Measurements from ENCODE around the gene TMEM244.

The TMEM244 gene, protein sequence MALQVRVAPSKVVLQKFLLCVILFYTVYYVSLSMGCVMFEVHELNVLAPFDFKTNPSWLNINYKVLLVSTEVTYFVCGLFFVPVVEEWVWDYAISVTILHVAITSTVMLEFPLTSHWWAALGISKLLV

DNA sequence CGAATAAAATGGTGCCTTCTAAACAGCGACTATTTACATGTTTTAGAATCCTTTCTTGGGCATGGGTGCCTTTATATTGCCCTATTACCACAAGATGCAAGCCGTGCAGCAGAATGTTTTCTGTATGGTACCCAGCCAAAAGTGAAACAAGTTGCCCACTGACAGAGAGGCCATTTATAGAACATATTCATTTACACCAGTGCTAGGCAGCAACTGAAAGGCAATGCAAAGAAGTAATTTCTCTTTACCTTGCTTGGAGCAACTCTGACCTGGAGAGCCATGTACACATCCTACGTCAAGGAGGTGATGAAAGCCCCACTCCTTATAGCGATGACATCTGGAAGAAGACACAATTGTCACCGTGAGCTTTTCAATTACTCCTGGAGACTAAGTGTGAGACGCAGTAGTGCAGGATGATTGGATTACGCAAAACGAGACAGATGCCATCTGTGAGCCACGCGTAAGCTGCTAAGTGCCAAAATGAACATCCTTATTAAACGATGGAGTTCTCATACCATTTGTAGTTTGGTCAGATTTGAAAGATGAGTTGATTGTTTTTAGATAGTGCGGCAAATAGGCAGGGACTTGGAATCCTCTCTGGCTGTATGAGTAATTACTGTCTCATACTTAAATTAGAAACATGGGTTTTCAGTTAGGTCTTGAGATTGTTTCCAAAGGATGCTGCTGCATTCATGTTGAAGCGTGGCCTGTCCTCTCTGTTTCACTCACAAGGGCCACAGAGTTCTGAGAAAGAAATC lies at the start of gene TMEM244:
TMEM244 (minus strand) TSS at position 408 of the 758 bp plus-strand sequence; CDS start at position 281, 127 bp downstream.
- DNase-seq (ENCODE audit: low read depth, low spot score), result no peak
- H3K27me3 ChIP-seq (ENCODE audit: control insufficient read depth, insufficient read depth, low read length), result no peaks in the 10 kb centered on the region
- H3K9me3 ChIP-seq (ENCODE audit: control insufficient read depth, insufficient read depth, low read length), result no peaks in the 10 kb centered on the region
- WGBS (ENCODE audit: insufficient coverage, insufficient read length), result no CpG with 5 or more reads among the region's 14 CpGs
- no peaks in the 10 kb centered on the region for H3K4me1 ChIP-seq (ENCODE audit: control insufficient read depth, insufficient read depth, low read length)
- no peak within 1 kb of the TSS for H3K27ac ChIP-seq (ENCODE audit: low read length)
- H3K4me3 ChIP-seq (ENCODE audit: low read length), result no peak within 1 kb of the TSS
- no peaks in the 10 kb centered on the region for H3K36me3 ChIP-seq (ENCODE audit: control insufficient read depth, insufficient read depth, low read length)

DNA sequence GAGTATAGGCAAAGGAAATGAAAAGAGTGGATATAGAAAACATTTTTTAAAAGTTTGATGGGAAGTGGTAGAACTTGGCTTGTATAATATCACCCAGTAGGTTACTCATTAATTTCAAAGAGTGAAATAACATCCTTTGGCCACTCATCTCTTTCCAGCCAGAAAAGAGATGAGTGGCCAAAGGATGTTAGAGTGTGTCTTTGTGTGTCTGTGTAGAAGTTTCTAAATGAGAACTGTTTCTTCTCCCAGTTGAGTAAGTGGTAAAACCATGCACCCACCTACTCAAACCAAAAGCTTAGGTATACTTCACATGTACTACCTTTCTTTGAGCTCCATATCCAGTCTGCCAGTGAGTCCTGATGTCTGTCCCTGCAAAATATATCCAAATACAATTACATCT lies 47.7 kb upstream of the TMEM244 start:
- Histone ChIP-seq H3K27me3 (ENCODE audit: control insufficient read depth, insufficient read depth, low read length) (no peaks in the 10 kb centered on the region), H3K4me3 (ENCODE audit: low read length) (no peak overlapping the region), H3K36me3 (ENCODE audit: control insufficient read depth, insufficient read depth, low read length) (no peaks in the 10 kb centered on the region), H3K27ac (ENCODE audit: low read length) (no peak overlapping the region), H3K4me1 (ENCODE audit: control insufficient read depth, insufficient read depth, low read length) (no peaks in the 10 kb centered on the region), H3K9me3 (ENCODE audit: control insufficient read depth, insufficient read depth, low read length) (no peaks in the 10 kb centered on the region)
- DNase-seq (ENCODE audit: low read depth, low spot score), result no peak

DNA sequence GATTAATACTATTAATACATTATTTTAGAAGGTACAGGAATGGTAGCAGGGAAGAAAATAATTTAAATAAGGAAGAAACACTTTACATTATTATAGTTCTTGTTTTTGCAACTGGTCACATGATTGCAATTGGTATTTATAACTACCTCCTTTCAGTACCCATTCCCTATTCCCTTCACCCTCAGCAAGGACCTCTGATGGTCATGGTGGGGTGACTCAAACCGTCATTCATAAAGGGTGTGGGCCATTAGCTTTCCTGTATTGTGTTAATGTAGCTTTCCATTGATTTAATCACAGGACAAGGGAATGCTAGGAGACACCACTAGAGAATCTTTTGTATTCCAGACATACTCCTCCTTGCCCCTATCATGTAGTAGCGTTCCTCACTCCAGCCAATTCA lies 47.2 kb upstream of the TMEM244 start:
- no peaks in the 10 kb centered on the region for H3K27me3 ChIP-seq (ENCODE audit: control insufficient read depth, insufficient read depth, low read length)
- H3K4me1 ChIP-seq (ENCODE audit: control insufficient read depth, insufficient read depth, low read length), result no peaks in the 10 kb centered on the region
- no CpG with 5 or more reads among the region's 2 CpGs for WGBS (ENCODE audit: insufficient coverage, insufficient read length)
- no peak overlapping the region for H3K4me3 ChIP-seq (ENCODE audit: low read length)
- H3K9me3 ChIP-seq (ENCODE audit: control insufficient read depth, insufficient read depth, low read length), result no peaks in the 10 kb centered on the region
- H3K27ac ChIP-seq (ENCODE audit: low read length), result no peak overlapping the region
- H3K36me3 ChIP-seq (ENCODE audit: control insufficient read depth, insufficient read depth, low read length), result no peaks in the 10 kb centered on the region
- no peak for DNase-seq (ENCODE audit: low read depth, low spot score)

DNA sequence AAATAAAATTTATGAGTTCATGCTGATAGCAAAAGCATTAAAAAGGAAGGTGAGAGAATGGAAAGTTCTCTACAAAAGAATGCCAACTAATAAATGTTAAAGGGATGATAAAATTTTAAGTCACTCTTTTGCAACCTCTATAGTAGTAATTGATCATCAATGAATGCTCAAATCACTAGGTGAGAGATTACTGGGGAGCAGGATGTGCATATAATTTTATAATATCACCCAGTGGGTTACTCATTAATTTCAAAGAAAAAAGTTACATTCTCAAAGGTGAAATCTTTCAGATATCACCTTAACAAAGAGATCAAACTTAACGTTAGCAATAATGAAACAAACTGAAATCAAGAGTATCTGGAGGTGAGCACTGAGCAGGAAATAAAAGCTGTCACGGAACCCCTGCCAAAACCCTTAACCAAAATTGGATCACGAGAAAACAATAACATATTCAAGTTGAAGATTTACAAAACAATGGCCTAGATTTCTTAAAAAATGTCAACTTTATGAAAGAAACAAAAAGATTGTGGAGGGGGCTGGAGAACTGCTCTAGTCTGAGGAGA lies 45.5 kb upstream of the TMEM244 start:
- H3K27me3 ChIP-seq (ENCODE audit: control insufficient read depth, insufficient read depth, low read length), result no peaks in the 10 kb centered on the region
- no peaks in the 10 kb centered on the region for H3K4me1 ChIP-seq (ENCODE audit: control insufficient read depth, insufficient read depth, low read length)
- no peak overlapping the region for H3K27ac ChIP-seq (ENCODE audit: low read length)
- no peak overlapping the region for H3K4me3 ChIP-seq (ENCODE audit: low read length)
- DNase-seq (ENCODE audit: low read depth, low spot score), result no peak
- H3K9me3 ChIP-seq (ENCODE audit: control insufficient read depth, insufficient read depth, low read length), result no peaks in the 10 kb centered on the region
- no peaks in the 10 kb centered on the region for H3K36me3 ChIP-seq (ENCODE audit: control insufficient read depth, insufficient read depth, low read length)
- WGBS (ENCODE audit: insufficient coverage, insufficient read length), result no CpG with 5 or more reads among the region's 3 CpGs

DNA sequence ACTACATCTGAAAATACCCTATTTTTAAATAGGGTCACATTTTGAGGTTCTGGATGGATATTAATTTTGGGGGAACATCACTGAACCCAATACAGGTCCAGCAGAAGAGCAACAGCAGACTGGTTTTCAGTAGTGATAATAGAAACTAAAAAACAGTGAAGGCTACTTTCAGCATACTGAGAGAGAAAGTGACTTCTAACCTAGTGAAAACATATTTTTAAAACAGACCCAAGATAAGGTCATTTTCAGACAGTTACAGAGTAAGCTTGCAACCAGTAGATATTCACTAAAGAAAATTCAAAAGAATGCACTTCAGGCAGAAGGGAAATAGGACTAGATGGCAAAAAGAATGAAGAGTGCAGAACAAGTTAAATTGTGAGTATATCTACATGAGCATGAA lies 42.0 kb upstream of the TMEM244 start:
- no peaks in the 10 kb centered on the region for H3K4me1 ChIP-seq (ENCODE audit: control insufficient read depth, insufficient read depth, low read length)
- no peak for DNase-seq (ENCODE audit: low read depth, low spot score)
- no peaks in the 10 kb centered on the region for H3K9me3 ChIP-seq (ENCODE audit: control insufficient read depth, insufficient read depth, low read length)
- H3K36me3 ChIP-seq (ENCODE audit: control insufficient read depth, insufficient read depth, low read length), result no peaks in the 10 kb centered on the region
- H3K27me3 ChIP-seq (ENCODE audit: control insufficient read depth, insufficient read depth, low read length), result no peaks in the 10 kb centered on the region
- no peak overlapping the region for H3K27ac ChIP-seq (ENCODE audit: low read length)
- H3K4me3 ChIP-seq (ENCODE audit: low read length), result no peak overlapping the region

DNA sequence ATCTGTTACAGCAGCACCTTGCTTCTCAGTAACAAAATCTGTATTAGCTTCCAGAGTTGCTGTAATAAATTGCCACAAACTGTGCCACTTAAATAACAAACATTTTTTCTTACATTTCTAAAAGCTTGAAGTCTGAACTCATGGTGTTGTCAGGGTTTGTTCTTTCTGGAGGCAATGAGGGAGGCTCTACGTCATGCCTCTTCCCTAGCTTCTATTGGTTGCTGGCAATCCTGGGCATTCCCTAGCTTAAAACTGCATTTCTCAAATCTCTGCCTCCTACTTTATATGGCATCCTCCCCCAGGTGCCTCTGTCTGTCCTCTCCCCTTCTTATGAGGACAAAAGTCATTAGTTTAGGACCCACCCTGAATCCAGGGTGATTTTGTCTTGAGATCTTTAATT lies 41.6 kb upstream of the TMEM244 start:
- no peaks in the 10 kb centered on the region for H3K36me3 ChIP-seq (ENCODE audit: control insufficient read depth, insufficient read depth, low read length)
- DNase-seq (ENCODE audit: low read depth, low spot score), result no peak
- H3K27ac ChIP-seq (ENCODE audit: low read length), result no peak overlapping the region
- WGBS (ENCODE audit: insufficient coverage, insufficient read length), result no CpG with 5 or more reads among the region's 1 CpG
- H3K4me3 ChIP-seq (ENCODE audit: low read length), result no peak overlapping the region
- H3K9me3 ChIP-seq (ENCODE audit: control insufficient read depth, insufficient read depth, low read length), result no peaks in the 10 kb centered on the region
- H3K27me3 ChIP-seq (ENCODE audit: control insufficient read depth, insufficient read depth, low read length), result no peaks in the 10 kb centered on the region
- no peaks in the 10 kb centered on the region for H3K4me1 ChIP-seq (ENCODE audit: control insufficient read depth, insufficient read depth, low read length)

DNA sequence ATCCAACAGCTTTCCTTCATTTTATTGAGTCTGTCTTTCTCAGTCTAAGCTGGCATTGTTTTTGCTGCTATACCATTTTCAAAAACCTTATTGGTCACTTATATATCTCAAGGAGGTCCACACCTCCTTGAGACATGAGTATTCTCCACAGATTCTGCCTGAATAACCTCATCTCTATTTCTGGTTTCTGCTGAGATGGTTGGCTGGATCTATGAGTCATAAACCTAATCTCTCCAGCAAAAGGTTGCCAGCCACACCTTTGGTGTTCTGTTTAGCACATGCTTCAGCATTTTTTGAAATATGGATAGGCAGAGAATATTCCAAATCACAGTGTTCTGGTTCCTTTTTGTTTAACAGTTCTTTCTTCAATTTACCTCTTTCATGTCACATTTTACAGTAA lies 40.8 kb upstream of the TMEM244 start:
- Histone ChIP-seq H3K27ac (ENCODE audit: low read length) (no peak overlapping the region), H3K9me3 (ENCODE audit: control insufficient read depth, insufficient read depth, low read length) (no peaks in the 10 kb centered on the region), H3K36me3 (ENCODE audit: control insufficient read depth, insufficient read depth, low read length) (no peaks in the 10 kb centered on the region), H3K27me3 (ENCODE audit: control insufficient read depth, insufficient read depth, low read length) (no peaks in the 10 kb centered on the region), H3K4me1 (ENCODE audit: control insufficient read depth, insufficient read depth, low read length) (no peaks in the 10 kb centered on the region), H3K4me3 (ENCODE audit: low read length) (no peak overlapping the region)
- no peak for DNase-seq (ENCODE audit: low read depth, low spot score)

DNA sequence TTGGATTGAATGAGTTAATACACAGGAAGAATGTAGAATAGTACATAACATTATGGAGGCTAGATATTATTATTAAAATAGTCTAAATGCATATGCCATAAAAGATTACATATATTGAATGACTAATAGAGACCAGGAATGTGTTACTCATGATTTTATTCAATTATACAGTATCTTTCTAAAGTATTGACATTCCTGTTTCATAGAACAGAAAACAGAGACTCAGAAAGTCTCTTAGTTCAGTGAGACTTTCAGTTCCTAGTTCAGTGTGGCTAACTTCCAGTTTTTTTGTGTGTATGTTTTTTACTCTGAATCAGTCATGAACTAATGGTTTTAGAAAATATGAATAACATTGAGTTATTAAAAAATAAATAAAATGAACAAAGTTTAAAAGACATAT lies 34.6 kb upstream of the TMEM244 start:
- Histone ChIP-seq H3K27me3 (ENCODE audit: control insufficient read depth, insufficient read depth, low read length) (no peaks in the 10 kb centered on the region), H3K27ac (ENCODE audit: low read length) (no peak overlapping the region), H3K4me1 (ENCODE audit: control insufficient read depth, insufficient read depth, low read length) (no peaks in the 10 kb centered on the region), H3K36me3 (ENCODE audit: control insufficient read depth, insufficient read depth, low read length) (no peaks in the 10 kb centered on the region), H3K9me3 (ENCODE audit: control insufficient read depth, insufficient read depth, low read length) (no peaks in the 10 kb centered on the region), H3K4me3 (ENCODE audit: low read length) (no peak overlapping the region)
- no peak for DNase-seq (ENCODE audit: low read depth, low spot score)

DNA sequence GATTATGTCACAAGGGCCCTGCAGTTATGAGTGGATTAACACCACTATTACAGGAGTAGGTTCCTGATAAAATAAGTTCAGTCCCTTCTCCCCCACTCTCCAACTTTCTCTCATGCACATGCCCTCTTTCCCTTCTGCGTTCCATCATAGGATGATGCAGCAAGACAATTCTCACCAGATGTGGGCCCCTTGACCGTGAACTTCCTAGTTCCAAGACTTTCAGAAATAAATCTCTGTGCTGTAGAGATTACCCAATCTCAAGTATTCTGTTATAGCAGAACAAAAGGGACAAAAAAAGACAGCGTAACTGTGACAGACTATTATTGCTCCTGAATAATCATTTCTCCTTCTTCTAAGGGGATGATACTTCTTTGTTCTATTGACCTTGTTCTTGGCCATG lies 33.8 kb upstream of the TMEM244 start:
- no peaks in the 10 kb centered on the region for H3K36me3 ChIP-seq (ENCODE audit: control insufficient read depth, insufficient read depth, low read length)
- no peak overlapping the region for H3K4me3 ChIP-seq (ENCODE audit: low read length)
- no peaks in the 10 kb centered on the region for H3K4me1 ChIP-seq (ENCODE audit: control insufficient read depth, insufficient read depth, low read length)
- no peaks in the 10 kb centered on the region for H3K27me3 ChIP-seq (ENCODE audit: control insufficient read depth, insufficient read depth, low read length)
- H3K9me3 ChIP-seq (ENCODE audit: control insufficient read depth, insufficient read depth, low read length), result no peaks in the 10 kb centered on the region
- no peak for DNase-seq (ENCODE audit: low read depth, low spot score)
- WGBS (ENCODE audit: insufficient coverage, insufficient read length), result no CpG with 5 or more reads among the region's 3 CpGs
- H3K27ac ChIP-seq (ENCODE audit: low read length), result no peak overlapping the region

DNA sequence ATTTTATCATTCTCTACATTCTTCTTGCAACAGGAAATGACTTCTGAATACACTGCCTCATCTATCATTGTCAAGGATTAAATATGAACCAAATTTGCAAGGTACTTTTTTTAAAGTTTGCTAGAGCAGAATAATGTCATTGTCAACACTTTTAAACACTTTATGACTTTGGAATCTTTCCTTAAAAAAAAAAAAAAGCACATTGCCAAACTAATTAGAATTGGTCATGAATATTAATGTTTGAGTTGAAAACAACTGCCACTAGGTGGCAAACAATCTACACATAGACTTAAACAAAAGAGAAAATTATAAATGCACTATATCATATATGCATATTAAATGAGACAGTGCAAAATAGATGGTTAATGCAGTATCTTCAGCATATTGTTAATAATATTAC lies 32.5 kb upstream of the TMEM244 start:
- Histone ChIP-seq H3K4me1 (ENCODE audit: control insufficient read depth, insufficient read depth, low read length) (no peaks in the 10 kb centered on the region), H3K9me3 (ENCODE audit: control insufficient read depth, insufficient read depth, low read length) (no peaks in the 10 kb centered on the region), H3K4me3 (ENCODE audit: low read length) (no peak overlapping the region), H3K36me3 (ENCODE audit: control insufficient read depth, insufficient read depth, low read length) (no peaks in the 10 kb centered on the region), H3K27me3 (ENCODE audit: control insufficient read depth, insufficient read depth, low read length) (no peaks in the 10 kb centered on the region), H3K27ac (ENCODE audit: low read length) (no peak overlapping the region)
- no peak for DNase-seq (ENCODE audit: low read depth, low spot score)

DNA sequence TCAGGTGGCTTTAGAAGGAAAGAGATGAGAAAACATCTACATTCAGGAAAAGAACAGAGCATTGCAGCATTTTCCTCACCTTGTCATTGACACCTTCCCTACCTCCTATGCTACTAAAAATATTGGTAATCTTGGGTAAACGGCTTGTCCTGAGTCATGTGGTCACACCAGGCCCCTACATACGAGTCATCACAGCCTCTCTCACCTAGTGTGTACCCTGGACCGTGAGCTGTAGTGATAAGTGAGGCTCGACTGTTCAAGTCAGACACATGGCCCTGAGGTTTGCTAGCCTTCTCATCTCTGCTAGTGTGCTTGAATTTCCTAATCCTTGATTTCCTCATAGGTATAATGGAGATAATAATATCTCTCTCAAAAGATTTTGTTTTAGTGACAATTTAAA lies 29.6 kb upstream of the TMEM244 start:
- H3K4me1 ChIP-seq (ENCODE audit: control insufficient read depth, insufficient read depth, low read length), result no peaks in the 10 kb centered on the region
- no peaks in the 10 kb centered on the region for H3K36me3 ChIP-seq (ENCODE audit: control insufficient read depth, insufficient read depth, low read length)
- no peak overlapping the region for H3K4me3 ChIP-seq (ENCODE audit: low read length)
- H3K27me3 ChIP-seq (ENCODE audit: control insufficient read depth, insufficient read depth, low read length), result no peaks in the 10 kb centered on the region
- H3K9me3 ChIP-seq (ENCODE audit: control insufficient read depth, insufficient read depth, low read length), result no peaks in the 10 kb centered on the region
- H3K27ac ChIP-seq (ENCODE audit: low read length), result no peak overlapping the region
- DNase-seq (ENCODE audit: low read depth, low spot score), result no peak
- no CpG with 5 or more reads among the region's 4 CpGs for WGBS (ENCODE audit: insufficient coverage, insufficient read length)
